Activated CD8-positive, alpha-beta T cell treated with anti-CD3 and anti-CD28 coated beads for 36 hours (primary cell): ENCODE measurements around the gene OSGIN1. TPM values are rescaled to one million over a fixed set of nuclear protein-coding genes. Genes with fewer than 3 reads are reported as not detected.
"Not testable (repeated sequence)": the region's sequence is repeated elsewhere in the genome, so short reads cannot be mapped to it uniquely, and the experiment has no call there.

Experiments used
- ATAC-seq: fragments of 200-7000 bp; cut with Tn5 transposase; one replicate; pipeline ENCODE4 v1.10.0; 2021; ENCODE audit warnings: mild to moderate bottlenecking, moderate library complexity
- CTCF ChIA-PET: fragments of 350-600 bp; sonication (Branson Sonifier 250); formaldehyde crosslinking; loops from one replicate; lab custom pipeline; 2021; ENCODE audit warnings: antibody characterized with exemption; lab: Charles Lee
- POLR2A ChIA-PET: fragments of 350-600 bp; sonication (Branson Sonifier 250); formaldehyde crosslinking; loops from one replicate; lab custom pipeline; 2021; ENCODE audit warnings: antibody characterized with exemption; lab: Charles Lee
- DNase-seq: peaks from one replicate; pipeline ENCODE4 v3.0.0-alpha.2; 2020
- H3K27ac Mint-ChIP-seq: one replicate; pipeline ENCODE4 v1.8.0; 2021; ENCODE audit warnings: mild to moderate bottlenecking, mixed read lengths
- H3K27me3 Mint-ChIP-seq: one replicate; pipeline ENCODE4 v1.8.0; 2021; ENCODE audit warnings: mixed read lengths
- H3K36me3 Mint-ChIP-seq: one replicate; pipeline ENCODE4 v1.8.0; 2021; ENCODE audit warnings: low read depth, mixed read lengths
- H3K4me1 Mint-ChIP-seq: one replicate; pipeline ENCODE4 v1.8.0; 2021; ENCODE audit warnings: low read depth, mixed read lengths
- H3K4me3 Mint-ChIP-seq: one replicate; pipeline ENCODE4 v1.8.0; 2021; ENCODE audit warnings: mild to moderate bottlenecking, moderate library complexity, mixed read lengths
- H3K9me3 Mint-ChIP-seq: one replicate; pipeline ENCODE4 v1.8.0; 2021; ENCODE audit warnings: mixed read lengths
- intact Hi-C: fragments of 100-400 bp; cut with micrococcal nuclease; formaldehyde crosslinking; loops from one replicate; pipeline ENCODE4 v1.10.0; 2022
- total RNA-seq, 2 experiments: library from RNA; stranded (reverse); gene quantifications; one replicate each; pipeline ENCODE4 v1.2.3, GENCODE V29; 2021
- TF ChIP-seq, protein P1 (sequence below): fragments of 200-600 bp; IDR thresholded peaks from one replicate; pipeline ENCODE4 v1.8.0; 2022; ENCODE audit warnings: antibody characterized with exemption, mild to moderate bottlenecking

The OSGIN1 gene
- total RNA-seq, 2 experiments from 2014 or later: 0.56 to 0.67 TPM

DNA sequence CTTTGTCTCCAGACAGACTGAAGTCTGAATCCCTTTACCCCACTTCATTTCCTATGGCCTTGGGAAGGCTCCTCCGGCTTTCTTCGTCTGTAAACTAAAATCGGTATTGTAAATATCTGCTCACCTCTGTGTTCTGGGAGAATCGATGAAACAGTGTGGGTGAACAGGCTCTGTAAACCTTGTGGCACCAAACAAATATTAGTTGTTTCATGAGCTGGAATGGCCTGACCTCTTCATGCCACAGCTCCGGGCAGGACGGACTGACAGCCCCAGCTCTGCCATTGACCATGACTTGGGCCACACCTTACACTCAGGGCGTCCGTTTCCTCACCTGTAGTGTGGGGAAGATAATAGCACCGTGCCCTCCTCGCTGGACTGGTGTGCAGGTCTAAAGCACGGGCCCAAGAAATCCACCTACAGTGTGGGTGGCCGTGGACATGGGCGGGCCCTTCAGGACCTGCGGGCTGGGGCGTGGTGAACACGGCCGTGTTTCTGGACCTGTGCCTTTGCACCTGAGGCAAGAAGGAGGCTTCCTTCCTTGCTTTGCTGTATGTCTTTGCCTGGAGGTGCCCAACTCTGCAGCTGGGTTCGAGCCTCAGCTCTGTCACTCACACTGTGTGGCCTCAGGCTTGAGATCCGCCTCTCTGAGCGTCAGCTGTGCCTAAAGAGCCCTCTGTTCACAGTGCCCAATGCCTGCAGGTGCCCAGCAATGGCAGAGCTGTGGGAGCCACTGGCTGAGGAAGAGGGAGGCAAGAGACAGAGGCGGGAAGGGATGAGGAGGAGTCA, 6.1 kb upstream of the OSGIN1 start:
- ChIA-PET POLR2A (no interaction called here), CTCF (interaction anchor here (1.5 to 1.6 kb wide), 2 partner anchors 11 to 20 kb away, joined by 3 to 5 read pairs; no protein-coding TSS in a partner anchor)
- ATAC-seq: no peak
- Mint-ChIP-seq H3K4me1 (no peaks in the 10 kb centered on the region), H3K36me3 (no peaks in the 10 kb centered on the region), H3K27me3 (no peaks in the 10 kb centered on the region), H3K4me3 (no peak overlapping the region), H3K27ac (no peak overlapping the region), H3K9me3 (no peaks in the 10 kb centered on the region)
- TF ChIP-seq, protein P1, sequence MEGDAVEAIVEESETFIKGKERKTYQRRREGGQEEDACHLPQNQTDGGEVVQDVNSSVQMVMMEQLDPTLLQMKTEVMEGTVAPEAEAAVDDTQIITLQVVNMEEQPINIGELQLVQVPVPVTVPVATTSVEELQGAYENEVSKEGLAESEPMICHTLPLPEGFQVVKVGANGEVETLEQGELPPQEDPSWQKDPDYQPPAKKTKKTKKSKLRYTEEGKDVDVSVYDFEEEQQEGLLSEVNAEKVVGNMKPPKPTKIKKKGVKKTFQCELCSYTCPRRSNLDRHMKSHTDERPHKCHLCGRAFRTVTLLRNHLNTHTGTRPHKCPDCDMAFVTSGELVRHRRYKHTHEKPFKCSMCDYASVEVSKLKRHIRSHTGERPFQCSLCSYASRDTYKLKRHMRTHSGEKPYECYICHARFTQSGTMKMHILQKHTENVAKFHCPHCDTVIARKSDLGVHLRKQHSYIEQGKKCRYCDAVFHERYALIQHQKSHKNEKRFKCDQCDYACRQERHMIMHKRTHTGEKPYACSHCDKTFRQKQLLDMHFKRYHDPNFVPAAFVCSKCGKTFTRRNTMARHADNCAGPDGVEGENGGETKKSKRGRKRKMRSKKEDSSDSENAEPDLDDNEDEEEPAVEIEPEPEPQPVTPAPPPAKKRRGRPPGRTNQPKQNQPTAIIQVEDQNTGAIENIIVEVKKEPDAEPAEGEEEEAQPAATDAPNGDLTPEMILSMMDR: no peak
- no peak for DNase-seq
- intact Hi-C loops: no loop called here

DNA sequence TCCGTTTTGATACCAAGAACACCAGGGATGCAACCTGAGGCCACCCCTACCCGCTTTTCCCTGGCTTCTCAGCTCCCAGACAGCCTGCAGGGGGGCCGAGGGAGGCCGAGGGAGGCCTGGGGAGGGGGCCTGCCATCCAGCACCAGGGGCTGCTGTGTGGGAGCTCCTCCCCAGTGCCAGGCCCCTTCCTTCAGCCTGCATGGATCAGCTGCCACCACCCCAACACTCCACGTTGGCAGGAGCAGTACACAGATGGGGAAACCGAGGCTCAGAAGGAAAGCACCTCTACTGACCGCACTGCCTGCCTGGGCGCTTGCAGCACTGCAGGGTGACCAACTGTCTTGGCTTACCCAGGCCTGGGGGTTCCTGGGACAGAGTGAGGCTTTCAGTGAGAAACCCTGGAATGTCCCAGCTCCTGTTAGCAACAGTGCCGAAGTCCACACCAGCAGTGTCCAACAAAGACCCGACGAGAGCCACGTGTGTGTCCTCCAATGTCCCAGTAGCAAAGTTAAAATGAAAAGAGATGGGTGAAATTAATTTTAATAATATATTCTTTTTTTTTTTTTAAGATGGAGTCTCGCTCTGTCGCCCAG, 5.3 kb upstream of the OSGIN1 start:
- peaks cover 4% of the 10 kb centered on the region for H3K4me1 Mint-ChIP-seq
- ATAC-seq (no peak), DNase-seq (no peak)
- H3K36me3 Mint-ChIP-seq: no peaks in the 10 kb centered on the region
- H3K9me3 Mint-ChIP-seq: no peaks in the 10 kb centered on the region
- ChIA-PET POLR2A (no interaction called here), CTCF (interaction anchor here (1.2 to 1.6 kb wide), 3 partner anchors 9 to 21 kb away, joined by 3 to 5 read pairs (median 5); no protein-coding TSS in a partner anchor)
- intact Hi-C loops: no loop called here
- TF ChIP-seq, protein P1: no peak
- H3K27me3 Mint-ChIP-seq: no peaks in the 10 kb centered on the region
- no peak overlapping the region for H3K27ac Mint-ChIP-seq
- H3K4me3 Mint-ChIP-seq: no peak overlapping the region

DNA sequence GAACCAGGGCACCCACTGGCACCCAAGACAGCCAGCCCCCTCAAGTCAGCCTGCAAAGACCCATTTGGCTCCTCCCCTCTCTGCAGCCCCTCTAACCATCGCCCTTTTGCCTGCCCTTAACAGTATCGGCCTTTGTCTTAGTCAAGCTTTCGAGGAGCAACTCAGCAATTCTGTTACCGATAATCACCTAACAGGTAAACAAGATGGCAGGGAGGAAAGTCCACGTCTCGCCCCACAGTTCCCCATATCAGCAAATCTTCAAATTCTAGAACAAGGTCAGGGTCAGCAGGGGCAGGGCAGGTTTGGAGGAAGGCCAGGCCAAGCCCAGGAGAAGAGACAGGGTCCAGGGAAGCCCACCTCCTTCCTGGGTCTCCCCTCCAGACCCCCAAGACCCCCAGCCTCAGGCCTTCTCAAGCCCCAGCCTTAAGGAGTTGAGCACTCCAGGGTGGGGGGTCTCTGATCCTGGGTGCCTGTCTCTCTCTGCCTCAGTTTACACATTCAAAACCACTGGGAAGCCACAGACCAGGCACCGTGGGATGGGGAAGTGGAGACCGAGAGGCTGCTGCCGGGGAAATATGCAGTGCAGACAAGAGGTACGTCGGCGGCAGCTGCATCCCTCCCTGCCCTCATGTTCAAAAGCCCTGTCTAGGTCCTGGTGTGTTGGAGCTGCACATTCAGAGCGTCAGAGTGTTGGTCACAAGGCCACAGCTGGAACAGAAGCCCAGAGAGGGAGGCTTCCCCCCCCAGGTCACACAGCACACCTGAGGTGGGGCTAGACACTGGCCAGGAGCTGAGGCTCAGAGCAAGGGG, 3.9 kb upstream of the OSGIN1 start:
- DNase-seq: no peak
- no peak overlapping the region for H3K4me3 Mint-ChIP-seq

DNA sequence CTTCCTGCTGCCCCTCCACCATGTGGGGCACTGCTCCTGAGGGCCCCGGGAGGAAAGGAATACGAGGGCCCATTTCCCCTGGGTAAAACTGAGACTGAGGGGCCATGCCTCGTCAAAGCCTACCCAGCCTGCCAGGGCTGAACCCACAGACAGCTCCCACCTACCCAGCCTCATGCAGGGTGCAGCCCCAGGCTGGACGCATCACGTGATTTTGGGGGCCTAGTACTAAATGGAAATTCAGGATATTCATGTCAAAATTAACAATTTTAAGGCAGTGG, 3.4 kb upstream of the OSGIN1 start:
- intact Hi-C loops: loop anchor here (10.0 kb wide), 1 partner anchor 225 kb away; no protein-coding TSS in a partner anchor
- no peak for ATAC-seq
- CTCF ChIA-PET: interaction anchor here (1.2 to 1.4 kb wide), 2 partner anchors 22 to 116 kb away, joined by 3 to 6 read pairs; no protein-coding TSS in a partner anchor

More for the DNA sequence above, 3.9 kb upstream of the OSGIN1 start:
- POLR2A ChIA-PET: no interaction called here
- Mint-ChIP-seq H3K27me3 (peaks cover 3% of the 10 kb centered on the region), H3K4me1 (peaks cover 8% of the 10 kb centered on the region), H3K36me3 (no peaks in the 10 kb centered on the region), H3K27ac (no peak overlapping the region), H3K9me3 (no peaks in the 10 kb centered on the region)
- intact Hi-C loops: no loop called here
- TF ChIP-seq, protein P1: no peak
- CTCF ChIA-PET: interaction anchor here (1.2 to 1.4 kb wide), 2 partner anchors 22 to 117 kb away, joined by 3 to 6 read pairs; no protein-coding TSS in a partner anchor
- ATAC-seq: no peak

DNA sequence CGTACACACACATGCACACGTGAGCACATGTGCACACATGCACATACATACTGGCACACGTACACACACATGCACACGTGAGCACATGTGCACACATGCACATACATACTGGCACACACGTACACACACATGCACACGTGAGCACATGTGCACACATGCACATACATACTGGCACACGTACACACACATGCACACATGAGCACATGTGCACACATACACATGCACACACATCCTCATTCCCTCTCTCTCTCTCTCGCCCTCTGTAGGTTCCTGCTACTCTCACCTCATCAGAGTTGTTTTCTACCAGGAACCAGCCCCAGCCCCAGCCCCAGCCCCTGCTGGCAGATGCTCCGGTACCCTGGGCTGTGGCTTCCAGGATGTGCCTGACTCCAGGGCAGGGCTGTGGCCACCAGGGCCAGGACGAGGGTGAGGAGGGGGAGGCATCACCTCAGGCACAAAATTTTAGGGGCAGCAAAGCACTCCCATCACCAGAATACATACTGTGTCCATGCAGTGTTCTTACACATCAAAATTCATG, 2.1 kb upstream of the OSGIN1 start:
- DNase-seq, H3K4me1 Mint-ChIP-seq, H3K4me3 Mint-ChIP-seq, H3K27ac Mint-ChIP-seq, POLR2A ChIA-PET, H3K36me3 Mint-ChIP-seq, ATAC-seq, CTCF ChIA-PET, H3K9me3 Mint-ChIP-seq: not testable (repeated sequence)
- intact Hi-C loops: loop anchor here (10.0 kb wide), 1 partner anchor 224 kb away; no protein-coding TSS in a partner anchor
- peaks cover 17% of the 10 kb centered on the region for H3K27me3 Mint-ChIP-seq

More for the DNA sequence above, 3.4 kb upstream of the OSGIN1 start:
- DNase-seq: no peak
- Mint-ChIP-seq H3K4me1 (peaks cover 8% of the 10 kb centered on the region), H3K36me3 (no peaks in the 10 kb centered on the region), H3K27me3 (peaks cover 6% of the 10 kb centered on the region), H3K4me3 (no peak overlapping the region), H3K9me3 (no peaks in the 10 kb centered on the region), H3K27ac (no peak overlapping the region)
- TF ChIP-seq, protein P1: no peak
- POLR2A ChIA-PET: no interaction called here
